CD4-positive, alpha-beta T cell treated with Interferon alpha-2 for 1 hour (primary cell): ENCODE data around the gene MANF.

ENCODE experiments used
- DNase-seq, 2 donors: peaks; one replicate each; pipeline ENCODE4 v3.0.0-alpha.2; 2020 to 2022

MANF gene

GRCh38 chr3:51436998-51437639 lies 52.0 kb downstream of the MANF start:
- no peak for DNase-seq
